ENCODE data around the gene DNM1L.

The DNM1L gene

GRCh38 chr12:32737715-32738114 lies 58.6 kb downstream of the DNM1L start:
- no peak for DNase-seq (ENCODE audit: extremely low read depth, low read depth)

GRCh38 chr12:32739279-32739678 lies 60.2 kb downstream of the DNM1L start:
- TF ChIP-seq CTCF (IDR thresholded peaks at IDR 0.05; ENCODE audit: low read depth, low read length), result no peak
- DNase-seq (ENCODE audit: extremely low read depth, low read depth), result no peak

More at GRCh38 chr12:32737715-32738114, 58.6 kb downstream of the DNM1L start:
- TF ChIP-seq CTCF (IDR thresholded peaks at IDR 0.05; ENCODE audit: low read depth, low read length), result no peak

- no peak for TF ChIP-seq CTCF (IDR thresholded peaks at IDR 0.05; ENCODE audit: low read depth, low read length)
- DNase-seq (ENCODE audit: extremely low read depth, low read depth), result no peak
Measured at GRCh38 chr12:32742133-32742532, 63.0 kb downstream of the DNM1L start.

GRCh38 chr12:32743264-32743663 lies 64.2 kb downstream of the DNM1L start:
- no peak for DNase-seq (ENCODE audit: extremely low read depth, low read depth)
- TF ChIP-seq CTCF (IDR thresholded peaks at IDR 0.05; ENCODE audit: low read depth, low read length), result no peak

GRCh38 chr12:32753605-32754004 lies 74.5 kb downstream of the DNM1L start:
- DNase-seq (ENCODE audit: extremely low read depth, low read depth), result no peak
- no peak for TF ChIP-seq CTCF (IDR thresholded peaks at IDR 0.05; ENCODE audit: low read depth, low read length)

GRCh38 chr12:32754111-32754510 lies 75.0 kb downstream of the DNM1L start:
- no peak for TF ChIP-seq CTCF (IDR thresholded peaks at IDR 0.05; ENCODE audit: low read depth, low read length)
- DNase-seq (ENCODE audit: extremely low read depth, low read depth), result no peak

GRCh38 chr12:32755051-32755653 lies 76.1 kb downstream of the DNM1L start:
- DNase-seq (ENCODE audit: extremely low read depth, low read depth), result no peak
- TF ChIP-seq CTCF (IDR thresholded peaks at IDR 0.05; ENCODE audit: low read depth, low read length), result peak; percentile 82

Data from AG09319 (cell line).